ENCODE results near the gene SYNGR4.
"Not testable (repeated sequence)": the region's sequence is repeated elsewhere in the genome, so short reads cannot be mapped to it uniquely, and the experiment has no call there.

The SYNGR4 gene

DNA sequence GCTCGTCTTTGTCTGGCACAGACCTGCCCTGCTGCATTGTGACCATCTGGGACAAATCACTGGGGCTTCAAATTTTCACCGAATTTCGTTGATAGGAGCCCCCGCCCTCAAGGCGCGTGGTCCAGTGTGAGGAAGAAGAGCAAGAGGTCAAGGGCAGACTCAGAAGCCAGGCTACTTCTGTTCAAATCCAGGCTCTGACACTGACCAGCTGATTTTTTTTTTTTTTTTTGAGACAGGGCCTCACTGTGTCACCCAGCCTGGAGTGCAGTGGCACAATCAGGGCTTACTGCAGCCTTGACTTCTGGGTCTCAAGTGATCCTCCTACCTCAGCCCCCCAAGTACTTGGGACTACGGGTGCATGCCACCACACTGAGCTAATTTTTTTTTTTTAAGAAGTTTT lies 7.2 kb downstream of the SYNGR4 start:
- DNase-seq (ENCODE audit: low read depth in 2 of 2): no peak

DNA sequence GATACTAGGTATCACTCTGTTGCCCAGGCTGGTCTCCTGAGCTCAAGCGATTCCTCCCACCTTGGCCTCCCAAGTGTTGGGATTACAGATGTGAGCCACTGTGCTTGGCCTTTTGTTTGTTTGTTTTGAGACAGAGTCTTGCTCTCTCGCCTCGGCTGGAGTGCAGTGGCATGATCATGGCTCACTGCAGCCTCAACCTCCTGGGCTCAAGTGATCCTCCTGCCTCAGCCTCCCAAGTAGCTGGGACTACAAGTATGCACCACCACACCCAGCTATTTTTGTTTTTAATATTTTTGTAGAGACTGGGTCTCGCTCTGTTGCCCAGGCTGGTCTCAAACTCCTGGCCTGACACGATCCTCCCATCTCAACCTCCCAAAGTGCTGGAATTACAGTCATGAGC lies 7.6 kb downstream of the SYNGR4 start:
- DNase-seq (ENCODE audit: low read depth in 2 of 2): not testable (repeated sequence)

DNA sequence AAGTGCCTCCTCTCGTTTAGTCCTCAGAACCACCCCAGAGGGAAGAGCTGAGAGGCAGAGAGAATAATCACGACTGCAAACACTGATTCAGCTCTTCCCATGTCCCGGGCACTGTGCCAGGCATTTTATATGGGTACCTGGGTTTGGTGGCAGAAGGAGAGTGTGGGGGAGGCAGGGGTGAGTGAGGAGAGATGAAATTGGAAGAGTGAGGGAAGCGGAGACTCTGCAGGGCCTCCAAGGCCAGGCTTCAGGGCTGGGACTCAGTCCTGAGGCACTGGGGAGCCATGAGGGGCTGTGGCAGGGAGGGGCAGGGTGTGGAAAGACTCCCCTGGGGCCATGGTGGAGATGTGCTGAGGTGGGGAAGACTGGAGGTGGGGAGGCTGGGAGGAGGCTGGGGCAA lies 8.7 kb downstream of the SYNGR4 start:
- no peak for DNase-seq (ENCODE audit: low read depth in 2 of 2)

DNA sequence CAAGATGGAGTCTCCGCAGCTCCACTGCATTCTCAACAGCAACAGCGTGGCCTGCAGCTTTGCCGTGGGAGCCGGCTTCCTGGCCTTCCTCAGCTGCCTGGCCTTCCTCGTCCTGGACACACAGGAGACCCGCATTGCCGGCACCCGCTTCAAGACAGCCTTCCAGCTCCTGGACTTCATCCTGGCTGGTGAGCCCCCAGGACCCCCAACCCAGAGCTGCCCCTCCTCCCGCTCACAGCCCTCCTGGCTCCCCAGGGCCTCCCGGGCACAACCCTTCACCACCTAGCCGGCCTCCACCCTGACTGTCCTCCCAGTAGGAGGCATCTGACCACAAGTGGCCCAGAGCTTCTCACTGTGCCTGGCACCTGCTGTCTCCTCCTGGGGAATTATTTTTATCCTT lies 9.4 kb downstream of the SYNGR4 start:
- DNase-seq (ENCODE audit: low read depth in 2 of 2): no peak

DNA sequence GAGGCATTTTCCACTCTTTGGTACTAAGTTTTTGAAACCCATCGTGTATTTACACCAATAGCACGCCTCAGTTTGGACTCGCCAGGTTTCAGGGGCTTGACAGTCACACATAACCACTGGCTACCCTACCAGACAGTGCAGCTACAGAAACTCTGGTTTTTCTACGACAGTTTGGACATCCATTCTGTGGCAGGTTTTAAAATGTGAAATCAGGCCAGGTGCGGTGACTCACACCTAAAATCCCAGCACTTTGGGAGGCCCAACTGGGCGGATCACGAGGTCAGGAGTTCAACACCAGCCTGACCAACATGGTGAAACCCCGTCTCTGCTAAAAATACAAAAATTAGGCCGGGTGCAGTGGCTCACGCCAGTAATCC lies 14.0 kb downstream of the SYNGR4 start:
- DNase-seq (ENCODE audit: low read depth in 2 of 2): no peak

DNA sequence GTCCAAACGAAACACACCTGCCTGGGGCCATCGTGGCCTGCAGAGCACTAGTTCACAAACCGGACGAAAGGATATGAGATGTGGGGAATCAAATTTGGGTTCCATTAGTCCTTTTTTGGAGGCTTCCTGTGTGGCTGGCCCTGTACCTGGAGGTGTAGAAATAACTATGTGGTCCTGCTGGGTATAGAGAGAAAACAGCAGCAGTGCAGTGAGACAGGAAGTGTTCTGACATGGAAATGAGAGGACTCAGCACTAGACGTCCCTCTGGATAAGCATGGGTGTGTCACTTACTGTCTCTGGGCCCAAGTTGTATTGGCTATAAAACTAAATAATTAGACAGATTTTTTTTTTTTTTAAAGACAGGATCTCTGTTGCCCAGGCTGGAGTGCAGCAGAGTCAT lies 14.9 kb downstream of the SYNGR4 start:
- DNase-seq (ENCODE audit: low read depth in 2 of 2): no peak

DNA sequence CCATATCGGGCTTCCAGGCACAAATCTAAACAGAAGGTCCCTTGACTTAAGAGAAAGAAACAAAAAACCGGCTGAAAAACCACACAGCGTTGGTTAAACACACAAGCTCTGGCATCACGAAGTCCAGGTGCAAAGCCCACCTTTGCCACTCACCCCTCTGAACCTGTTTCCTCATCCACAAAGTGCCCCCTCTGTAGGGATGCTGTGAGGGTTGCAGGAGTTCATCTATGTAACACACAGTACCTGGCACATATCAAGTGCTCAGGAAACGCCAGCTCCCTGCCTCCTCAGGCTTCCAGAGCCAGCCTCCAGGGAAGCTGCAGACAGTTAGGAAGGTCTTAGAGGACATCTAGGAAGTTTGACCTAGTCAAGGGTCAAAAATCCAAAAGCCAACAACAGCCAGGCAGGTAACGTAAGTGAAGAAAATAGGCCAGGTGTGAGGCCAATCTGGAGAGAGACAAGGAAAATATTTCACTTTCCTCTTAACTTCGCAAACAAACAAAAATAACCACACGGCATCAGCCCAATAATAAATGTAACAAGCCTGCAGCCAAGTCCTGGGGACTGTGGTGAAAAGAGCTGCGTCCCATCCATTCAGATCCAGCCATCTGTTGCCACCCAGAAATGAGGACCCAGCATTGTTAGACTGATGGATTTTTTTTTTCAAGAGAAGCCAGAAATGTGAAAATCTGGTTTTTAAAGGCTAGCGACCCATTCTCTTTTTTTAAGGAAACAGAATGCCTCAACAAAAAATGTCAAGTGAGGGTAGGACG lies 17.2 kb downstream of the SYNGR4 start:
- DNase-seq (ENCODE audit: low read depth in 2 of 2): no peak

DNA sequence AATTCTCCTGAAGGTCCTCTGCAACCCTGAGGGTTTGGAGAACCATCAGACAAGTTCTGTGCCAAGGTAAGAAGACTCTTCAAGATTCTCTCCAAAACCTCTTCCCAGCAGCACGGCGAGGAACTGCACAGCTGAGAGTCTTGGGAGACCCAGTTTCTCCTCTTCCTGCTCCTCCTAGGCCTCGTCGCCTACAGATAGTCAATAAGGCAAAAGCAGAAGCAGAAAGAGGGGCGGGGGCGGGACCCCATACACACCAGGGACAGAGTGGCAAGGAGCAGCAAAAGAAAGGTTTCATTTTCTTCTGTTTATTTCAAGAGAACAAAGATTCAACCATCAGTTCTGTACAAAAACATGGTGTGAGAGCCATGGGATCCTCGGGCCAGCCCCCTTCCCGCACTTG lies 18.1 kb downstream of the SYNGR4 start:
- DNase-seq (ENCODE audit: low read depth in 2 of 2): no peak

DNA sequence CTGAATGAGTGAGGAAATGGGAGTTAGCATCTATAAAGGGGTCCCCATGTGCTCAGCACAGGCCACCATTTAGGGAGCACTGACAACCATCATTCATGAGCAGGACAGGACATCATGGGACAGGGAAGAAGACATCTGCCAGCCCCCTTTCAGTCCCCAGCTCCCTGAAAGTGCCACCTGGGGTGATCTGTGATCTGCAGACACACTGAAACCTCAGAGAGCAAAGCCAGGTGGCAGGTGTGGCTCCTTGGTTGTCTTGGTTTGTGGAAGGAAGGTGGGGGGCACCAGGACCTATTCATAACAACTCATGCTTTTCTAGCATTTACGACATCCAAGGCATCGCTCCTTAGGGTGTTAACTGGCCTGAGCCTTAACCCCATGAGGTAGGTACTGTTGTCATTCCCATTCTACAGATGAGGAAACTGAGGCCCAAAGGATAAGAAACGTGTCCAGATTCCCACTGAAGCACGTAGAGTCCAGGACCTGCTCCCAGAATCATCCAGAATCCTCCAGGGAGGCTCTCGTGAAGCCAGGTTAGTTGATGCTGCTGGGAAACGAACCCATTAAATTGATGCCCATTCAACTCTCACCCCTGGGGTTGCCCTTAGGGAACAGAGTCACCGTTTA lies 21.4 kb downstream of the SYNGR4 start:
- no peak for DNase-seq (ENCODE audit: low read depth in 2 of 2)

DNA sequence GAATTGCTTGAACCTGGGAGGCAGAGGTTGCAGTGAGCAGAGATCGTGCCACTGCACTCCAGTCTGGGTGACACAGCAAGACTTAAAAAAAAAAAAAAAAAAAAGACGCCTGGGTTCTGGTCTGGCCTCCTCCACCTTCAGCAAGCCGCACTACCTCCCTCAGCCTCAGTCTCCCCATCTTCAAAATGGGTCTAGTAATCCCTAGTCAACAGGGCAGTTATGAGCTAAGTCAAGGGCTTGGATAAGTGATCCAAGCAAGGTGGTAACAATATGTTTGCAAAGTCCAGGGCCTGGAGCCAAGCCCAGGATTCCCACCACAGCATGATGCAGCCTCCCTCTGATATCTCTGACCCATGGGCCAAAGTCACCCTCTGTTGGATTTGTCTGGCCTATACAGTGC lies 22.8 kb downstream of the SYNGR4 start:
- no peak for DNase-seq (ENCODE audit: low read depth in 2 of 2)

DNA sequence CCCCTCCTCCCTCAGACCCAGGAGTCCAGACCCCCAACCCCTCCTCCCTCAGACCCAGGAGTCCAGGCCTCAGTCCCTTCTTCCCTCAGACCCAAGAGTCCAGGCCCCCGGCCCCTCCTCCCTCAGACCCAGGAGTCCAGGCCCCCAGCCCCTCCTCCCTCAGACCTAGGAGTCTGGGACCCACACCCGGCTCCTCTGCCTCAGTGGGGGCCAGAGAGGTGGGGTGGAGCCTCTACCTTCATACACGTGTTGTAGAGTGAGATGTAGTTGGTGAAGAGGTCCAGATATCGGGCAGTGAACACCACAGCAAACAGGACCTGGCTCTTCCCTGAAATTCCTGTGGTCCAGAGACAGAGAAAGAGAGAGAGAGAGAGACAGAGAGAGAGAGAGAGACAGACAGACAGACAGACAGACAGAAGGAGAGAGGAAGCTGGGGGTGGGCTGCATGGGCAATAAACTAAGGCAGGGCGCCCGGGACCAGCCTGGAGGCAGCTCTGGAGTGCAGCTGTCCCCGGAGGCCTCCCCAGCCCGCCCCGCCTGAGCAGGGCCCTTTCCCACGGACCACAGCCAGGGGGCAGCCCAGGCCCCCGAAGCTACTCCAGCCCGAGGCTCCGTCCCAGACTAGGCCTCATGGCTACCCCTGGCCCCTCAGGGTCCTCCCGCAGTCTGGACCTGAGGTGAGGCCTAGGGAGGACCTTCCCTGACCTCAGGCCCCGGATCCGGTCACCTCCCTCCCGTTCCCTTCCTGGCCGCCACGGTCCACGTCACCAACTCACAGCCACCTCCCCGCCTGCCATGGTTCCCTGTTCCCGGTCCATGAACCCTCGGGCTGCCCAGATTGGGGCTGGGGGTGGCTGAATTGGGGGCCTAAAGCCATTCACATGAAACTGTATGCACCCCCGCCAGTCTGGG lies 26.3 kb downstream of the SYNGR4 start:
- peak; percentile 33 to 52 for DNase-seq (ENCODE audit: low read depth in 2 of 2)

DNA sequence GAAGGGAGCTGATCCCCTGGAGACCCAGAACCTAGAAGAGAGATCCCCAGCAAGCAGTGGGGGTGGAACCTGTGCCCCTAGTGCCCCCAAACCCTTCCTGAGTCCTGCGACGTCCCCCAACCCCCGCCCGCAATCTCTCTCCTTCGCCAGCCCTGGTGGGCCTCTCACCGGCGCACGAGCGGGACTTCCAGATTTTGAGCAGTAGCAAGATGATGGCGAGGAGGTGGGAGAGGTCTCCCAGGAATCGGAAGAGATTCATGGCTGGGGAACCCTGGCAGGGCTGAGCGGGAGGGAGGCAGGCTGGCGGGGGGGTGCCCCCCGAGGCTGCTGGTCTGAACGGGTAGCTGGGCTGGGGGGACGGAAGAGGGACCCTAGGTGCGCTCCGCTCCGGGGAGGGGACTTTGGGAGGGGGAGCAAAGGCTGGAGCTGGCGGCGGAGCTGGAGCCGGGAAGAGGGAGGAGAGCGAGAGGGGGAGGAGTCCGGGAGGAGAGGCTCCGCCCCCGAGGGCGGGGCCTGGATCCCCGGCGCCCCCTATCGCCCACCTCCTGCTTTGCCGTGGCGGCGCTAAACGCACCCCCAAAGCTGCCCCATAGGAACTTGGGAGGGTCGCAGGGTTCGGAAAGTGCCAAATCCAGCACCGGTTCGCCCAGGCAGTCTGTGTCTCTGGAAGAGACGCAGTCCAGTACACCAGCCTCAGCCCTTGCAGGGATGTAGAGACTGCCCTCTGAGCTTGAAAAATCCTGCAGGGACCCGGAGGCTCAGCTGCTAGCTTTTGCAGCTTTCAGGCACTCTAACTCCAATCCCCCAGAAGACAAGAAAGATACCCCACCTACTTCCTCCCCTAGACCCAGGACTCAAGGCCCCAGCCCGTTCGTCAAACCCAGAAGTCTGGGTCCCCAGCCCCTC lies 27.2 kb downstream of the SYNGR4 start, which contains the start of gene KDELR1:
KDELR1 (minus strand) TSS at position 452 of the 906 bp plus-strand sequence; CDS start at position 259, 193 bp downstream.
- peak; percentile 43 to 54 for DNase-seq (ENCODE audit: low read depth in 2 of 2)

DNA sequence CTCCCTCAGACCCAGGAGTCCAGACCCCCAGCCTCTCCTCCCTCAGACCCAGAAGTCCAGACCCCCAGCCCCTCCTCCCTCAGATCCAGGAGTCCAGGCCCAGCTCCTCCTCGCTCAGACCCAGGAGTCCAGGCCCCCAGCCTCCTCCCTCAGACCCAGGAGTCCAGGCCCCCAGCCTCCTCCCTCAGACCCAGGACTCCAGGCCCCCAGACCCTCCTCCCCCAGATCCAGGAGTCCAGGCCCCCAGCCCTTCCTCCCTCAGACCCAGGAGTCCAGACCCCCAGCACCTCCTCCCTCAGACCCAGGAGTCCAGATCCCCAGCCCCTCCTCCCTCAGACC lies 27.8 kb downstream of the SYNGR4 start:
- not testable (repeated sequence) for DNase-seq (ENCODE audit: low read depth in 2 of 2)

DNA sequence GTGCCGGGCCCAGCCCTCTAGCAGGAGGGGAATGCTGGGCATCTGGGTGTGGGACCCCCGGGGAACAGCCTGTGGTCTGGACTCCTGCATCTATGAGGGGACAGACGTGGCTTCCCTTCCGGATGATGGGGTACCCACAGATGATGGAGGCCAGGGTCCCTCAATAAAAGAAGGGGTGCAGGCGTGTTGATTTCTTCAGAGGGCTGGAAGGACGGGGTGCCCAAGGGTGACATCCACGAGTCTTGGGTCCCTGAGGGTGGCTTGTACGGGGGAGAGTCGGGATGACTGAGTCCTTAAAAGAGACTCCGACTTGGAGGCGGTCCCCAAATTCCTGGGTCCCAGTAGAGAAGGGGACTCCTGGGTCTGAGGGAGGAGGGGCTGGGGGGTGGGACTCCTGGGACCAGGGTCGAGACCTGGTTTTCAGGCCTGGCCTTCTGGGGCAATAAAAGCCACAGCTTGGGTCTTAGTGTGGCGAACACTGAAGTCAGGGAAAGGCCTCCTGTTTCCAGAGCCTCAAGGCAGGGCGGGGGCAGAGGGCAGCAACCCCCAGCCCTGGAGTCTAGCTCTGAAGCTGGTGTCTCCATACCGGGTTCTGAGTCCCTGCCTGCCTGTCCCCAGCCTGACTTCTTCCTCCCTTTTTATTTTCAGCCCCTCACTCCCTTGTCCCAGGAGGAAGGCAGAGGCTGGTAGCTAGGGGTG lies 28.8 kb downstream of the SYNGR4 start:
- no peak for DNase-seq (ENCODE audit: low read depth in 2 of 2)

DNA sequence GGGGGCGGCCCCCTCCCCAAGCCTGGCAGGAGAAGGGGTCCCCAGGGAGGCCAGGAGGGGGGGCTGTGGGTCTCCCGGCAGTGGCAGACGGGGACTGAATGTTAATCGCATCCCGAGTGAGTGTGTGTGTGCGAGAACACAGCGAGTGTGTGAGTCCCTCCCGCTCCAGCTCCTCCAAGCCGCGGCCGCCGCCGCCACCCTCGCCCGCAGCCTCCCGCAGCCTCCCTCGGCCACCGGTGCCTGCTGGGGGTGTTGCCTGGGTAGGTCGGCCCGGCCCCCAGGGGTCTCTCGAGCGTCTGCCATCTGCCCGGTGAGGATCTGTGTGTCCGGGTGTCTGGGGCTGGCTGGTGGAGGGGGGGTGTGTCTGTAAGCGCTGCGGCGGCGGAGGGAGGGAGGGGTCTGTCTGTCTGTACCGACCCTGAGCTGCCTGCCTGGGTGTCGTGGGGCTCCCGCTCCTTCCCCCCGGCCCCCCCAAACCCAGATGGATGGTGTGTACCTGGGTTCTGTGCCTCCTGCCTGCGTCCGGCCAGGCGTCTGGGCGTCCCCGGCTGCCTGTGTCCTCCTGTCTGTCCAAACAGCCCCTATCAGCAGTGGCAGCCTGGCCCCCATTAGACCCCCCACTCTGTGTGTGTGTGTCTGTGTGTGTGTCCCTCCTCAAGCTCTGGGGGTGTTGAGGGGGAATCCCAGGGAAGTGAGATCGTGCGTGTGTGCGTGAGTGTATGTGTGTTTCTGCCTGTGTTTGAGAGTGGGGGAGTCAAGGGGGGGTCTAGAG lies 29.6 kb downstream of the SYNGR4 start, which contains the start of gene GRIN2D:
GRIN2D (plus strand) TSS at position 110 of the 772 bp plus-strand sequence. CDS start 4,725 bp downstream, outside the sequence.
- no peak for DNase-seq (ENCODE audit: low read depth in 2 of 2)

DNA sequence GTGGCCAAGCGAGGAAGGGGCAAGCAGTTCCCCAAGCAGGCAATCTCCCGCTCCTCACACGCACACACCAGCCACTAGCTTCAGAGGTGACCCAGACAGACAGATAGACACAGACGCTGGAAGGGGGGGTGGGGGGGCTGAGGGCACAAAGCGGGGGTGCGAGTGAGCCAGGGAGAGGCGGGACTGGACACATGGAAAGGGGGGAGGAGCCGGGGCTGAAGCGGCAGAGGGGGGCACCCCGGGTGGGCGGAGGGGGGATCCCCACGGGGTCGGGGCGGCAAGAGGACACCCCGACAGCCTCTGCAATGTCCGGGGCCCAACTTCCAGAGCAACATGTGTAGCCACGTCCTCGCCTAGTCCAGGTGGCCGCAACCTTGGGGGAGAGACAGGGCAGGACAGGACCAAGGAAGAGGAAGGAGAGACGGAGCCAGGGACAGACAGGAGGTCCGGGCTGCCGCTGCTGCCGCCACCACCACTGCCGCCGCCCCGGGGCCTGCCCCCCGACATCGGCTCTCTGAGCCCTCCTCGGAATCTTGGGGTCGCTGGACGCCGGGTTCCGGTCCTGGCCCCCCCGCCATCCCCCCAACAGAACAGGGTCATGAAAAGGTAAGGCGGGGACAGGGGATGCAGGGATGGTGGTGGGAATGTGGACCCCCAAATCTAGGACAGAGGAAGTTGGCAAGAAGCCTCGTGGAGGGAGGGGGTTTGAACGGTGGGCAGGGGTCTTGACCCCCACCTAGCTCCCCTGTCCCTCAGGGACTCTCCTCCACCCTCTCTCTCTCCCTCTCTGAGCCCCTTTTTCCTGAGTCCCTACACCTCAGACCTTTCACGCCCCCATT lies 30.4 kb downstream of the SYNGR4 start:
- no peak for DNase-seq (ENCODE audit: low read depth in 2 of 2)

DNA sequence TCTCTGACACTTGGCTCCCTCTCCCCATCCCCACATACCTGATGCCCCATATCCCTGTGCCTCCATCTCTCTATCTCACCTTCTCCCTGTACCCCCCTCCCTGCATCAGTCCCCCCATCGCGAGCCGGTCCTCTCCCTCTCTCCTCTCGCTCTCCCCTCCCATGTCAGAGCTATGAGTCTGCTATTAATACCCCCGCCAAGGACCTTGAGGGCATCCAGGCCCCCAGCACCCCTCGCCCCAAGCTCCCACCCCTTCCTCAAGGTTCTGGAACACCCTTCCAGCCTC lies 30.9 kb downstream of the SYNGR4 start:
- no peak for DNase-seq (ENCODE audit: low read depth in 2 of 2)

DNA sequence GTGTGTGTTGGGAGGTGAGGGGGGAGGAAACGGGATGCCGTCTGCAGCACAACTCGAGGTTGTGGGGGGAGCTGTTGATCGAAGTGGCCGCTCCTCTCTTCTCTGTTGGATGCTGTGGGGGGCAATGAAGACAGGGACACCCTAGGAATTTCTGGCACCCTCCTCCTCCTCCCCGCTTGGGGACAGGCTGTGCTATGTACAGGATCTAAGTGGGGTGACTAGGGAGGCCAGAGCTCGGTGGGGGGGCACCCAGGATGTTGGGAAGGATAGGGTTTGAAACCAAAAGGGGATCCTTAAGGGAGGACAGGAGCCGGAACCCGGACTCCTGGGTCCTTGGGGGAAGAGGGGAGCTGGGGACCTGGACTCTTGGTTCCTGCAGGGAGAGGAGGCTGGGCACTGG lies 31.3 kb downstream of the SYNGR4 start:
- DNase-seq (ENCODE audit: low read depth in 2 of 2): no peak

Data from stimulated activated CD8-positive, alpha-beta memory T cell treated with anti-CD3 and anti-CD28 coated beads, Interleukin-15, amount 100 ng/mL, for 48 hours (primary cell).